ENCODE measurements around the gene NDUFS7.

Gene NDUFS7

GRCh38 chr19:1365319-1366269 is 18.1 kb upstream of the NDUFS7 start:
- no peak for DNase-seq

- DNase-seq: no peak
Measured at GRCh38 chr19:1366296-1366695, 17.4 kb upstream of the NDUFS7 start.

- DNase-seq: no peak
Measured at GRCh38 chr19:1366899-1367870, 16.5 kb upstream of the NDUFS7 start.

GRCh38 chr19:1369214-1369805 is 14.4 kb upstream of the NDUFS7 start:
- no peak for DNase-seq

DNA sequence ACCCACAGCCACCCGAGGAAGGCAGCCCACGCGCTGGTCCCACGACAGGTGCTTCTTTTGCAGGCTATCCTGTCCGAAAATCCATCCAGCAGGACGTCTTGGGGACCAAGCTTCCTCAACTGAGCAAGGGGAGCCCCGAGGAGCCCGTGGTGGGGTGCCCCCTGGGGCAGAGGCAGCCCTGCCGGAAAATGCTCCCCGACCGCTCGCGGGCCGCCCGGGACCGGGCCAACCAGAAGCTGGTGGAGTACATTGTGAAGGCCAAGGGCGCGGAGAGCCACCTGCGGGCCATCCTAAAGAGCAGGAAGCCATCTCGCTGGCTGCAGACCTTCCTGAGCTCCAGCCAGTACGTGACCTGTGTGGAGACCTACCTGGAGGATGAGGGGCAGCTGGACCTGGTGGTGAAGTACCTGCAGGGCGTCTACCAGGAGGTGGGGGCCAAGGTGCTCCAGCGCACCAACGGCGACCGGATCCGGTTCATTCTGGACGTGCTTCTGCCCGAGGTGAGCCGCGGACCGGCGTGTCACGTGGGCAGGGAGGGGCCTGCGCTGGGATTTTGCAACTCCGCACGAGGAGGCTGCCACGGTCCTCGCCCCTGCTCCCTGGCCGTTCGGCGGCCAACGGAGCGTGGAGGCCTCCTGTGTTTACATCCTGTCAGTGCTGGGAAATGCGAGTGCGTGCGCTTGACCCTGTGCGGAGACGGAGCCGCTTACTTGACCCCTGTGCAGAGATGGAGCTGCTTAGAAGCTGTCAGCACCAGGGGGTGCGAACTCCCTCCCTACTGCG is 12.9 kb upstream of the NDUFS7 start:
- no peak for DNase-seq

GRCh38 chr19:1373042-1373533 is 10.6 kb upstream of the NDUFS7 start:
- no peak for DNase-seq

- no peak for DNase-seq
Measured at GRCh38 chr19:1373534-1374249, 10.0 kb upstream of the NDUFS7 start.

DNA sequence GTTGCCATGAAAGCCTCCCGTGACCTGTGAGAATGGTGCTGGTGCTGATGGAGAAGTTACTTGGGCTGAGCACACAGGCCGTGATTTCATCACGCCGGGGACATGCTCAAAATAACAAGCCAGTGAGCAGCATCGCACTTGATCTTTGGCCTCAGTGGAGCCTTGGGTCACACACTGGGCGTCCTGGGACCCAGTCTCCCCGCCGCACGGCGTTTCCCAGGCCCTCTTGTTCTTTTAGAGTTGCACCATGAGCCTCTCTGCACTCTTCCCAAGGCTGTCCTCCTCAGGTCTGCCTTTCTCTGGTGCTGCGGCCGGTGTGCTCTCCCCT is 9.5 kb upstream of the NDUFS7 start:
- no peak for DNase-seq

DNA sequence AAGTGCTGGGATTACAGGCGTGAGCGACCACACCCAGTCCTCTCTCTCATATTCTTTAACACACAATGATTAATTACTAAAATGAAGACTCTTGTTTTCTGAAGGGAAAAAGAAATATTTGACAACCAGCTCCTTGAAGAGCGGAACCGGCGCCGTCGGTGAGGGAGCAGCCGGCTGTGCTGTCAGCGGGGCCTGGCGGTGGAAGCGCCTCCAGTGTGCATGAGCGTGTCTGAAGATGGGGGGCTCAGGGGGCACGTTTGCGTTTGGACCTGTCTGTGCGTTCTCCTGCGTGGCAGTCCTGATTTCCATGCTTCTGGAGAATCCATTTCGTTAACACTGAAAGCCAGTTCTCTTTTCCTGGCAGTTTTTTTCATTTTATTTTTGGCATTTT is 7.3 kb upstream of the NDUFS7 start:
- no peak for DNase-seq

GRCh38 chr19:1377176-1377964 is 6.3 kb upstream of the NDUFS7 start:
- DNase-seq: no peak

- no peak for DNase-seq
Measured at GRCh38 chr19:1377965-1378785, 5.5 kb upstream of the NDUFS7 start.

- DNase-seq: no peak
Measured at GRCh38 chr19:1379126-1379905, 4.4 kb upstream of the NDUFS7 start.

GRCh38 chr19:1379961-1380489 is 3.7 kb upstream of the NDUFS7 start:
- DNase-seq: no peak

DNA sequence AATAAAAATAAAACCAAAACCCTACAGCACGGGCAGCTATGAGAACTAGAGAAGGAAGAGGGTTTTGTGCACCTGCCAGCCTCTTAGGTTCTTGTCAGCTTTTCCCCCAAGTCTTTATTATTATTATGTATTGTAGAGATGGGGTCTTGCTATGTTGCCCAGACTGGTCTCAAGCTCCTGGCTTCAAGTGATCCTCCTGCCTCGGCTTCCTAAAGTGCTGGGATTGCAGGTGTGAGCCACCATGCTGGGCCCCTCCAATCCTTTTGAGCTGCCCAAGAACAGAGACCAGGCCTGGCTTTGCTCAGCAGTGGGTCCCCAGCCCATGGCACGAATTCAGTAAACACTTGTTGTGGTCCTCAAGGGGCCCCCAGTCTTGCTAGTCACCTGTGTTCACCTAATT is 1.5 kb upstream of the NDUFS7 start:
- no peak for DNase-seq

- DNase-seq: no peak
Measured at GRCh38 chr19:1383017-1383311, 743 bp upstream of the NDUFS7 start.

DNA sequence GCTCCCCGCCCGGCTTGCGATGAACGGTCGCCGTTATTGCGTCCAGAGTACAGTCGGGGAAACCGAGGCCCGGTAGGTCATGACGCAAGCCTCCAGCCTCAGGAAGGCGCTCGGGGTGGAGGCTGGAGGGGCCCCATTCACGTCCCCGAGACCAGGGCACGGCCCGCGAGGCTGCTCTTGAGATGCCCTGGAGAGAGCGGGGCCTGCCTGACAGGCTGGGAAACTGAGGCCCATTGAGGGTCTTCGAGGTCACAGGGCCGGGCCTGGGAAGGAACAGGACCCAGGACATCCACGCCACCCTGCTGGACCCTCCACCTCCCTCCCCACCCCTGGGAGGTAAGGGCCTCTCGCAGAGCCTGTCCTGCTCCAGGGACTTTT is 367 bp downstream of the NDUFS7 start:
- DNase-seq: no peak

DNA sequence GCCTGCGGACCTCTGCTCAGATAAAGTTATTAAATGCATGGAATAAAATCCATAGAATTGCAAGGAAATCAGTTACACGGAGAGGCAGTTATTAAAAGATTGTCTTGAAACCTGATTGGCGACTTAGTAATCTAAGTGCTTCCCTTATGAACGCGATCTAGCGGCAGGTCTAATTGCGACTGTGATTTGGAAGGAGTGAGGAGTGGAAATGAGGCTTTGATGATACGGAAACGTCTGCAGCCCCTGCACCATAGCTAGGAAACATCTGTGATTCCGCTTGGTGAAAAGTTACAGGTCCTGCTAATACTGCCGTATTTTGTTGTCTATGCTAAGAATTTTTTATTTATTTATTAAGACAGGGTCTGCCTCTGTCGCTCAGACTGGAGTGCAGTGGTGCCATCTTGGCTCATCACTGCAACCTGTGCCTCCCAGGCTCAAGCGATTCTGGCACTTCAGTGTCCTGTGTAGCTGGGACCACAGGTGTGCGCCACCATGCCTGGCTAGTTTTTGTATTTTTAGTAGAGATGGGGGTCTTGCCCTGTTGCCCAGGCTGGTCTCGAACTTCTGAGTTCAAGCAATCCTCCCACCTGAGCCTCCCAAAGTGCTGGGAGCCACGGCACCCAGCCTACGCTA is 887 bp downstream of the NDUFS7 start:
- no peak for DNase-seq

- DNase-seq: no peak
Measured at GRCh38 chr19:1385816-1386215, 2.1 kb downstream of the NDUFS7 start.

Measured in activated naive CD4-positive, alpha-beta T cell treated with Interleukin-2 at 50 U/mL for 16 hours (primary cell).